OCI-LY1 (cell line): ENCODE data around the gene SNX32.
A peak's percentile ranks its signal among the peaks of the same experiment; 100 is the strongest.

ENCODE experiments used
- H2AFZ ChIP-seq: fragments of 200-600 bp; sonication (generic), shearing (Covaris generic); 2 replicates; pipeline ENCODE4 v1.6.0; 2014; ENCODE audit warnings: antibody characterized with exemption, mild to moderate bottlenecking, low read length
- H3F3A ChIP-seq: fragments of 200-600 bp; sonication (generic), shearing (Covaris generic); 2 replicates; pipeline ENCODE4 v1.6.0; 2014; ENCODE audit warnings: mild to moderate bottlenecking, antibody characterized with exemption, low read length, moderate library complexity; ENCODE audit not compliant: insufficient read depth
- H3K27ac ChIP-seq: fragments of 200-600 bp; sonication (generic); 2 replicates; pipeline ENCODE4 v1.5.1; 2014; ENCODE audit warnings: low read length, mixed run types, mild to moderate bottlenecking, low read depth; ENCODE audit not compliant: poor library complexity, severe bottlenecking
- H3K27me3 ChIP-seq: fragments of 200-600 bp; sonication (generic); 2 replicates; pipeline ENCODE4 v1.6.0; 2014; ENCODE audit warnings: antibody characterized with exemption, mild to moderate bottlenecking, low read length, moderate library complexity; ENCODE audit not compliant: insufficient read depth
- H3K36me3 ChIP-seq: fragments of 200-600 bp; sonication (generic); 2 replicates; pipeline ENCODE4 v1.6.1; 2014; ENCODE audit warnings: mild to moderate bottlenecking, antibody characterized with exemption, low read length, moderate library complexity, mixed read lengths; ENCODE audit not compliant: insufficient read depth
- H3K4me1 ChIP-seq: fragments of 200-600 bp; sonication (generic); 2 replicates; pipeline ENCODE4 v1.5.1; 2014; ENCODE audit warnings: mild to moderate bottlenecking, low read length, moderate library complexity; ENCODE audit not compliant: insufficient read depth, severe bottlenecking
- H3K4me2 ChIP-seq: fragments of 200-600 bp; sonication (generic), shearing (Covaris generic); 2 replicates; pipeline ENCODE4 v1.6.1; 2014; ENCODE audit warnings: low read length
- H3K4me3 ChIP-seq: fragments of 200-600 bp; sonication (generic); 2 replicates; pipeline ENCODE4 v1.5.1; 2014; ENCODE audit warnings: low read length, low read depth, mild to moderate bottlenecking, mixed read lengths; ENCODE audit not compliant: poor library complexity, severe bottlenecking
- H3K79me2 ChIP-seq: fragments of 200-600 bp; shearing (Covaris generic); 2 replicates; pipeline ENCODE4 v1.6.1; 2016; ENCODE audit warnings: mixed run types, low read length, mixed read lengths; ENCODE audit not compliant: insufficient read depth
- H3K9ac ChIP-seq: fragments of 200-600 bp; sonication (generic), shearing (Covaris generic); 2 replicates; pipeline ENCODE4 v1.6.1; 2014; ENCODE audit warnings: mild to moderate bottlenecking, low read length, mixed read lengths
- H3K9me2 ChIP-seq: fragments of 200-600 bp; sonication (generic), shearing (Covaris generic); 2 replicates; pipeline ENCODE4 v1.6.1; 2014; ENCODE audit warnings: low read depth, mild to moderate bottlenecking, low read length, mixed read lengths
- H3K9me3 ChIP-seq: fragments of 200-600 bp; shearing (Covaris generic); 2 replicates; pipeline ENCODE4 v1.6.1; 2014; ENCODE audit warnings: low read length, mixed read lengths
- H4K20me1 ChIP-seq: fragments of 200-600 bp; sonication (generic), shearing (Covaris generic); 2 replicates; pipeline ENCODE4 v1.6.0; 2016; ENCODE audit warnings: mild to moderate bottlenecking, low read length; ENCODE audit not compliant: insufficient read depth
- CTCF ChIP-seq: fragments of 200-600 bp; sonication (generic), shearing (Covaris generic); IDR thresholded peaks from 2 replicates; pipeline ENCODE4 v1.5.1; 2017; ENCODE audit warnings: mild to moderate bottlenecking, antibody characterized with exemption, low read length, moderate library complexity, mixed read lengths
- EZH2 ChIP-seq: fragments of 200-600 bp; sonication (generic), shearing (Covaris generic); IDR thresholded peaks from 2 replicates; pipeline ENCODE4 v1.8.0; 2017; ENCODE audit warnings: borderline replicate concordance, mixed run types, mild to moderate bottlenecking, antibody characterized with exemption, low read length, moderate library complexity, mixed read lengths

SNX32 gene

GRCh38 chr11:65786786-65787636 is 46.8 kb upstream of the SNX32 start, which contains the start of gene OVOL1:
OVOL1 (plus strand) TSS chr11:65787063; CDS start chr11:65787374, 311 bp downstream.
- H3K9me2 ChIP-seq, result no peaks in the 10 kb centered on the region
- no peak within 1 kb of the TSS for H3K27ac ChIP-seq
- H3K36me3 ChIP-seq, result no peaks in the 10 kb centered on the region
- no peak for TF ChIP-seq CTCF
- no peak for TF ChIP-seq EZH2
- no peaks in the 10 kb centered on the region for H3K79me2 ChIP-seq
- H3K9ac ChIP-seq, result no peak within 1 kb of the TSS
- H3K4me2 ChIP-seq, result peak within 1 kb of the TSS; percentile 46
- no peaks in the 10 kb centered on the region for H4K20me1 ChIP-seq
- H3K4me1 ChIP-seq, result peaks cover 23% of the 10 kb centered on the region
- H3K9me3 ChIP-seq, result no peaks in the 10 kb centered on the region
- no peaks in the 10 kb centered on the region for H3F3A ChIP-seq
- H3K4me3 ChIP-seq, result no peak within 1 kb of the TSS
- H3K27me3 ChIP-seq, result peaks cover 28% of the 10 kb centered on the region
- H2AFZ ChIP-seq, result no peak within 1 kb of the TSS

GRCh38 chr11:65787649-65788622 is 45.8 kb upstream of the SNX32 start:
- peak overlapping the region; percentile 46 for H3K4me2 ChIP-seq

More at GRCh38 chr11:65787649-65788622, 45.8 kb upstream of the SNX32 start:
- Histone ChIP-seq H3K27ac (no peak overlapping the region), H3K9me2 (no peaks in the 10 kb centered on the region), H2AFZ (no peak overlapping the region), H3K4me1 (peaks cover 24% of the 10 kb centered on the region), H4K20me1 (no peaks in the 10 kb centered on the region), H3K4me3 (no peak overlapping the region), H3K27me3 (peaks cover 28% of the 10 kb centered on the region), H3K36me3 (no peaks in the 10 kb centered on the region), H3K79me2 (no peaks in the 10 kb centered on the region), H3F3A (no peaks in the 10 kb centered on the region), H3K9me3 (no peaks in the 10 kb centered on the region), H3K9ac (no peak overlapping the region)
- TF ChIP-seq EZH2 (peak; percentile 93; the same call in 1 of the 2 replicates), CTCF (no peak)
